Kidney (tissue), 14 donors: ENCODE data around the gene POR. TPM values are rescaled to one million over a fixed set of nuclear protein-coding genes. Genes with fewer than 3 reads are reported as not detected.

Experiments used
- DNase-seq, 5 donors: peaks; one replicate each; pipeline ENCODE4 v3.0.0-alpha.2; 2013 to 2020
- FAIRE-seq: peaks from 2 replicates; lab custom pipeline; 2012; peaks lifted over from hg19 to GRCh38; lab: Jason Lieb, UNC
- H3K27ac ChIP-seq, 2 donors: one replicate each; pipeline ENCODE4 v1.7.0; 2013; ENCODE audit warnings: low read depth in 2 of 2, low read length in 2 of 2, inconsistent platforms in 1 of 2
- H3K27me3 ChIP-seq: one replicate; pipeline ENCODE4 v1.7.1; 2013; ENCODE audit warnings: low read length, inconsistent platforms; ENCODE audit not compliant: control insufficient read depth, insufficient read depth
- H3K36me3 ChIP-seq, 3 donors: one replicate each; pipeline versions ENCODE4 v1.7.0 to v1.7.1; 2013; ENCODE audit warnings: low read length in 3 of 3, control low read depth in 1 of 3, inconsistent platforms in 1 of 3; ENCODE audit not compliant: insufficient read depth in 3 of 3, control insufficient read depth in 2 of 3
- H3K4me1 ChIP-seq, 3 donors: one replicate each; pipeline versions ENCODE4 v1.7.0 to v1.7.1; 2013; ENCODE audit warnings: low read length in 3 of 3, inconsistent platforms in 1 of 3, low read depth in 1 of 3; ENCODE audit not compliant: control insufficient read depth in 2 of 3, insufficient read depth in 2 of 3
- H3K4me3 ChIP-seq, 3 donors: one replicate each; pipeline versions ENCODE4 v1.7.0 to v1.8.1; 2013; ENCODE audit warnings: low read length in 3 of 3, control low read depth in 1 of 3, inconsistent platforms in 1 of 3
- H3K9ac ChIP-seq, 3 donors: one replicate each; pipeline versions ENCODE4 v1.7.0 to v1.7.1; 2013; ENCODE audit warnings: low read length in 3 of 3, control low read depth in 1 of 3, inconsistent platforms in 1 of 3
- H3K9me3 ChIP-seq, 3 donors: one replicate each; pipeline versions ENCODE4 v1.7.0 to v1.7.1; 2013; ENCODE audit warnings: low read length in 3 of 3, control low read depth in 1 of 3, inconsistent platforms in 1 of 3; ENCODE audit not compliant: control insufficient read depth in 2 of 3, insufficient read depth in 1 of 3
- intact Hi-C: fragments of 100-400 bp; cut with DNase I; formaldehyde crosslinking; loops from one replicate; pipeline ENCODE4 v1.11.1; 2022
- polyA plus RNA-seq: library from polyadenylated mRNA; stranded (reverse); fragments of 350-450 nt; fragmentation: Illumina TruSeq; extraction: RNeasy Lipid Tissue Mini Kit (QIAGEN cat#74804); gene quantifications from one replicate; pipeline ENCODE4 v1.2.3, GENCODE V29; 2014; ENCODE audit warnings: low read depth, low replicate concordance; ENCODE audit not compliant: insufficient read depth
- total RNA-seq: library from RNA; stranded (reverse); fragmentation: NEBNext Ultra II Directional; extraction: Animal tissue kit (Norgen Biotek cat#: 25700); gene quantifications from one replicate; pipeline ENCODE4 v1.2.1, GENCODE V29; 2021
- TF ChIP-seq, protein P1 (sequence below): IDR thresholded peaks from 3 replicates; pipeline ENCODE4 v1.5.1; 2012; ENCODE audit warnings: mild to moderate bottlenecking, moderate library complexity, borderline replicate concordance; ENCODE audit not compliant: insufficient read depth; ENCODE audit errors: extremely low read depth
- donor health status: control.
- donor health status: control.
- donor health status: control.
- donor health status: control.
- donor health status: control.
- donor health status: DM: yes; HTN: yes; CAD: no.
- donor health status: Normal renal cell carcinoma (clear cell type).

POR gene
- total and polyA plus RNA-seq, 2 donors from 2014 or later = 122 to 130 TPM

DNA sequence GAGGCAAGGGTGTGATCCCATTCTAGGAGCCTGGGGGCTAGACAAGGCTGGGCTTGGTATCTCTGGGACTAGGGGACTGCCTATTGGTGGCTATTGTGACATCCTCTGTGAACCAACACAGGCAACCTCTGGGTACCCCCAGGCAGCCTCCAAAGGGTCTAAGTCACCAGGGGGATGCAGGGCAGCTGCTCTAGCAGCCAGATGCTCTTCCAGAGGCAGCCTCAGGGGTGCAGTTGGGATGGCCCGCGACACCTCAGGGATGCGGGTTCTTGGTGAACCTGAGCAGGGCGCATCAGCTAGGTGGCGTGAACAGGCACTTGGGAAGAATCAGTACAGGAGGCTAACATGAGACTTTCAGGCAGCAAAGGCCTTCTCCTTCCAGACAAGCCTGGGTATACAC, 81.0 kb downstream of the POR start:
- H3K27me3 ChIP-seq = no peaks in the 10 kb centered on the region
- FAIRE-seq = no peak
- intact Hi-C loops = no loop called here

DNA sequence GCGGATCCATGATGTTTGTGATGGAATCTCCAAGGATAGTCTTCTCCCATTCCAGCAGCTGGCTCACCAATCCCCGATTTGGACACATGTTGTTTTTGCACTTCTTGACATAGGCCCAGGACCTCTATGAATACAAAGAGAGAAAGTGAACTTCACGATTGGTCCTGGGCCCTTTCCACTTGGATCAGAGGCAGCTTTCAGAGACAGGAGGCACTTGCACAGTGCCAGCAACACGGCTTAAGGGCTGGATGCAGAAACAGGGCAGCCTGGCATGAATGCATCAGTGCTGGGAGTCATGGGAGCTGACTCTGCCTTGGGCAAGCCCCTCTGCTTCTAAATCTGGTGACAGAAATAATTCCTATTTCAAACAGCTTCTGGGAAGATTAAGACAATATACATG, 81.5 kb downstream of the POR start:
- TF ChIP-seq, protein P1, sequence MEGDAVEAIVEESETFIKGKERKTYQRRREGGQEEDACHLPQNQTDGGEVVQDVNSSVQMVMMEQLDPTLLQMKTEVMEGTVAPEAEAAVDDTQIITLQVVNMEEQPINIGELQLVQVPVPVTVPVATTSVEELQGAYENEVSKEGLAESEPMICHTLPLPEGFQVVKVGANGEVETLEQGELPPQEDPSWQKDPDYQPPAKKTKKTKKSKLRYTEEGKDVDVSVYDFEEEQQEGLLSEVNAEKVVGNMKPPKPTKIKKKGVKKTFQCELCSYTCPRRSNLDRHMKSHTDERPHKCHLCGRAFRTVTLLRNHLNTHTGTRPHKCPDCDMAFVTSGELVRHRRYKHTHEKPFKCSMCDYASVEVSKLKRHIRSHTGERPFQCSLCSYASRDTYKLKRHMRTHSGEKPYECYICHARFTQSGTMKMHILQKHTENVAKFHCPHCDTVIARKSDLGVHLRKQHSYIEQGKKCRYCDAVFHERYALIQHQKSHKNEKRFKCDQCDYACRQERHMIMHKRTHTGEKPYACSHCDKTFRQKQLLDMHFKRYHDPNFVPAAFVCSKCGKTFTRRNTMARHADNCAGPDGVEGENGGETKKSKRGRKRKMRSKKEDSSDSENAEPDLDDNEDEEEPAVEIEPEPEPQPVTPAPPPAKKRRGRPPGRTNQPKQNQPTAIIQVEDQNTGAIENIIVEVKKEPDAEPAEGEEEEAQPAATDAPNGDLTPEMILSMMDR = no peak
- H3K9ac ChIP-seq = no peak overlapping the region
- intact Hi-C loops = no loop called here

More for the DNA sequence above, 81.0 kb downstream of the POR start:
- H3K27ac ChIP-seq = no peak overlapping the region
- no peak overlapping the region for H3K4me3 ChIP-seq
- H3K4me1 ChIP-seq = peaks cover 0 to 12% (median 0%) of the 10 kb centered on the region in 3 donors
- DNase-seq = peak in 1 of 5 donors; percentile 30
- no peak overlapping the region for H3K9ac ChIP-seq
- TF ChIP-seq, protein P1 = no peak
- peaks cover 0 to 3% (median 0%) of the 10 kb centered on the region in 3 donors for H3K36me3 ChIP-seq
- no peaks in the 10 kb centered on the region for H3K9me3 ChIP-seq

DNA sequence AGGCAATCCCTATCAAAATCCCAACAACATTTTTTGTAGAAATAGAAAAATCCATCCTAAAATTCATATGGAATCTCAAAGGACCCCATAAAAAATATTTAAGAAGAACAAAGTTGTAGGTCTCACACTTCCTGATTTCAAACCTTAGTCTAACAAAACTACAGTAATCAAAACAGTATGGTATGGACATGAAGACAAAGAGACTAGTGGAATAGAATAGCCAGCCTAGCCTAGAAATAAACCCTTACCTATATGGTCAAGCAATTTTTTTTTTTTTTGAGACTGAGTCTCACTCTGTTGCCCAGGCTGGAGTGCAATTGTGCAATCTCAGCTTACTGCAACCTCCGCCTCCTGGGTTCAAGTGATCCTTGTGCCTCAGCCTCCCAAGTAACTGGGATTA, 83.1 kb downstream of the POR start:
- Histone ChIP-seq H3K27ac (no peak overlapping the region), H3K9me3 (no peaks in the 10 kb centered on the region), H3K4me1 (peaks cover 0 to 11% (median 0%) of the 10 kb centered on the region in 3 donors), H3K36me3 (peaks cover 0 to 5% (median 2%) of the 10 kb centered on the region in 3 donors), H3K9ac (no peak overlapping the region), H3K4me3 (no peak overlapping the region), H3K27me3 (no peaks in the 10 kb centered on the region)
- intact Hi-C loops = no loop called here
- DNase-seq = no peak
- FAIRE-seq = no peak
- TF ChIP-seq, protein P1 = no peak

More for the DNA sequence above, 81.5 kb downstream of the POR start:
- Histone ChIP-seq H3K9me3 (no peaks in the 10 kb centered on the region), H3K27ac (no peak overlapping the region), H3K36me3 (peaks cover 0 to 3% (median 0%) of the 10 kb centered on the region in 3 donors), H3K27me3 (no peaks in the 10 kb centered on the region), H3K4me1 (peaks cover 0 to 12% (median 0%) of the 10 kb centered on the region in 3 donors), H3K4me3 (no peak overlapping the region)
- DNase-seq (no peak), FAIRE-seq (no peak)

DNA sequence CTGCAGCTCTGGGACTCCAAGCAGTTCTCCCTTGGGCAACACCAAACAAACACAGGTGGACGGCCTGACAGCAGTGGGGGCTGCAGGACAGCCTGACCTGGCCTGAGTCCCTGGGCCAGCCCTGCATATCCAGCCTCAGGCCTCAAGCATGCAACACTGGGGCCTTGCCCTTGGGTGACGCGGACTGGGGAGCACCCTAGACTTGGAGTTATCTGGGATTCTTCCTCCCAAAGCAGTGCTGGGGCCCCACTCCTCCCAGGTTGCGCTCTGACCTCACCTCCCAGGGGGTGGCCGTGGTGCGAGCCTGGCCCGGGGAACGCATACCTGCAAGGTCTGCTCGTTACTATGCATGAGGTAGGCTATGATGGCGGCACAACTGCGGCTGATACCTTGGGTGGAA, 85.6 kb downstream of the POR start:
- H3K4me1 ChIP-seq = no peaks in the 10 kb centered on the region
- DNase-seq (peak in 2 of 5 donors; percentile 13 to 39), FAIRE-seq (no peak)
- no peak overlapping the region for H3K4me3 ChIP-seq
- peaks cover 0 to 13% (median 7%) of the 10 kb centered on the region in 3 donors for H3K36me3 ChIP-seq
- no peak overlapping the region for H3K27ac ChIP-seq
- intact Hi-C loops = no loop called here
- H3K9me3 ChIP-seq = no peaks in the 10 kb centered on the region
- no peaks in the 10 kb centered on the region for H3K27me3 ChIP-seq
- TF ChIP-seq, protein P1 = no peak
- H3K9ac ChIP-seq = no peak overlapping the region
